SK-N-SH (cell line): ENCODE data around the gene HP1BP3. TPM values are rescaled to one million over a fixed set of nuclear protein-coding genes. Genes with fewer than 3 reads are reported as not detected.

Source experiments
- CTCF ChIA-PET: fragments of 300-600, 350-600 bp; formaldehyde crosslinking; extraction: SDS; loops from one replicate; lab custom pipeline; 2021; lab: Yijun Ruan, JAX
- POLR2A ChIA-PET: fragments of 350-600 bp; sonication (Branson Sonifier 250); formaldehyde crosslinking; extraction: SDS; loops from one replicate; lab custom pipeline; 2020; ENCODE audit warnings: antibody characterized with exemption, inconsistent platforms; lab: Yijun Ruan, JAX
- DNase-seq: peaks from one replicate; pipeline ENCODE4 v3.0.0; 2012
- H2AFZ ChIP-seq: fragments of 200-600 bp; sonication (generic); 2 replicates; pipeline ENCODE4 v1.8.1; 2016; ENCODE audit warnings: antibody characterized with exemption, mild to moderate bottlenecking, low read depth
- H3F3A ChIP-seq: fragments of 200-600 bp; sonication (generic); replicated peaks from 2 replicates; pipeline ENCODE3; 2016; ENCODE audit warnings: antibody characterized with exemption, mild to moderate bottlenecking; ENCODE audit not compliant: insufficient read depth
- H3K27ac ChIP-seq, 2 experiments: fragments of 200-500 bp in 1 of 2; fragments of 200-600 bp in 1 of 2; sonication (Bioruptor generic) in 1 of 2; sonication (generic), shearing (Covaris generic) in 1 of 2; 2 replicates each; pipeline versions ENCODE4 v1.5.1 to v1.6.1; 2014 to 2016; ENCODE audit warnings: low read depth in 2 of 2, inconsistent platforms in 1 of 2, low read length in 1 of 2, mild to moderate bottlenecking in 1 of 2, mixed read lengths in 1 of 2
- H3K27me3 ChIP-seq: fragments of 200-600 bp; sonication (generic), shearing (Covaris generic); 2 replicates; pipeline ENCODE4 v1.6.1; 2016; ENCODE audit warnings: mixed run types; ENCODE audit not compliant: insufficient read depth
- H3K36me3 ChIP-seq, 2 experiments: fragments of 200-500 bp in 1 of 2; fragments of 200-600 bp in 1 of 2; sonication (Bioruptor generic) in 1 of 2; sonication (generic) in 1 of 2; replicated peaks in 1 of 2; 2 replicates each; pipeline versions ENCODE3 to v1.5.1; 2014 to 2016; ENCODE audit warnings: low read length in 1 of 2, mild to moderate bottlenecking in 1 of 2; ENCODE audit not compliant: insufficient read depth in 2 of 2, control insufficient read depth in 1 of 2
- H3K4me1 ChIP-seq, 2 experiments: fragments of 200-500 bp in 1 of 2; fragments of 200-600 bp in 1 of 2; sonication (Bioruptor generic) in 1 of 2; sonication (generic), shearing (Covaris generic) in 1 of 2; 2 replicates each; pipeline versions ENCODE4 v1.5.1 to v1.6.1; 2014 to 2016; ENCODE audit warnings: low read depth in 1 of 2, low read length in 1 of 2, mixed run types in 1 of 2; ENCODE audit not compliant: insufficient read depth in 2 of 2, control insufficient read depth in 1 of 2
- H3K4me2 ChIP-seq: fragments of 200-600 bp; sonication (generic), shearing (Covaris generic); 2 replicates; pipeline ENCODE4 v1.6.1; 2017; ENCODE audit warnings: mixed run types
- H3K4me3 ChIP-seq, 2 experiments: fragments of 200-500 bp in 1 of 2; fragments of 200-600 bp in 1 of 2; sonication (Bioruptor generic) in 1 of 2; sonication (generic), shearing (Covaris generic) in 1 of 2; 2 replicates each; pipeline versions ENCODE4 v1.5.1 to v1.8.1; 2014 to 2016; ENCODE audit warnings: low read depth in 2 of 2, inconsistent platforms in 1 of 2, low read length in 1 of 2, mild to moderate bottlenecking in 1 of 2, mixed read lengths in 1 of 2, moderate library complexity in 1 of 2
- H3K79me2 ChIP-seq: fragments of 200-600 bp; sonication (generic); 2 replicates; pipeline ENCODE4 v1.8.1; 2017; ENCODE audit warnings: mild to moderate bottlenecking; ENCODE audit not compliant: insufficient read depth
- H3K9ac ChIP-seq: fragments of 200-600 bp; sonication (generic); 2 replicates; pipeline ENCODE4 v1.6.1; 2017; ENCODE audit warnings: mixed run types
- H3K9me2 ChIP-seq: fragments of 200-600 bp; sonication (generic); 2 replicates; pipeline ENCODE4 v1.6.1; 2017; ENCODE audit warnings: mixed run types
- H3K9me3 ChIP-seq: fragments of 200-600 bp; sonication (generic); 2 replicates; pipeline ENCODE4 v1.6.1; 2017; ENCODE audit warnings: mixed run types, mild to moderate bottlenecking, moderate library complexity
- H4K20me1 ChIP-seq: fragments of 200-600 bp; sonication (generic); 2 replicates; pipeline ENCODE4 v1.6.1; 2017; ENCODE audit warnings: mild to moderate bottlenecking, mixed run types; ENCODE audit not compliant: insufficient read depth
- CHD2 ChIP-seq: fragments of 150-350 bp; IDR thresholded peaks from 2 replicates; pipeline ENCODE4 v1.6.1; 2018; ENCODE audit warnings: low read length; ENCODE audit not compliant: partially characterized antibody
- ELF1 ChIP-seq: IDR thresholded peaks from 2 replicates; pipeline ENCODE4 v1.4.0; 2012
- EZH2phosphoT487 ChIP-seq: fragments of 200-600 bp; sonication (generic); IDR thresholded peaks from 2 replicates; pipeline ENCODE4 v1.6.1; 2017; ENCODE audit warnings: low read depth, mixed run types, mild to moderate bottlenecking, antibody characterized with exemption, moderate library complexity, borderline replicate concordance
- FOSL2 ChIP-seq: IDR thresholded peaks from 2 replicates; pipeline ENCODE4 v1.4.0; 2012; ENCODE audit warnings: low read depth, mild to moderate bottlenecking, moderate library complexity, borderline replicate concordance
- GATA2 ChIP-seq: sonication (generic); formaldehyde crosslinking; IDR thresholded peaks from 2 replicates; pipeline ENCODE4 v1.5.0; 2020; ENCODE audit warnings: mild to moderate bottlenecking, missing genetic modification reagents
- JUND ChIP-seq: IDR thresholded peaks from 2 replicates; pipeline ENCODE4 v1.4.0; 2012
- NFIC ChIP-seq: IDR thresholded peaks from 2 replicates; pipeline ENCODE4 v1.4.0; 2012; ENCODE audit warnings: borderline replicate concordance
- RCOR1 ChIP-seq: fragments of 150-350 bp; IDR thresholded peaks from 2 replicates; pipeline ENCODE4 v1.6.1; 2017; ENCODE audit warnings: antibody characterized with exemption, low read length
- RXRA ChIP-seq: IDR thresholded peaks from 2 replicates; pipeline ENCODE4 v1.4.0; 2012; ENCODE audit warnings: low read depth, mild to moderate bottlenecking, borderline replicate concordance
- TEAD4 ChIP-seq: IDR thresholded peaks from 2 replicates; pipeline ENCODE4 v1.4.0; 2012; ENCODE audit warnings: mild to moderate bottlenecking, borderline replicate concordance; ENCODE audit not compliant: insufficient read depth
- ZBTB33 ChIP-seq: IDR thresholded peaks from 2 replicates; pipeline ENCODE4 v1.4.0; 2012; ENCODE audit warnings: low read depth, borderline replicate concordance
- WGBS: methylation state at CpG from one replicate; pipeline ENCODE4 v1.1.6; 2017; ENCODE audit warnings: low lambda C conversion rate; 5-methylcytosine and 5-hydroxymethylcytosine counted together
- polyA plus RNA-seq, 3 experiments: library from polyadenylated mRNA; depleted of rRNA; stranded (reverse); fragments of >200 nt; gene quantifications; 2 replicates each; pipeline ENCODE4 v1.2.3, GENCODE V29; 2012

The HP1BP3 gene
- polyA plus RNA-seq, 1 of the 3 experiments (the other 2 are of a cell fraction) = 236 TPM

DNA sequence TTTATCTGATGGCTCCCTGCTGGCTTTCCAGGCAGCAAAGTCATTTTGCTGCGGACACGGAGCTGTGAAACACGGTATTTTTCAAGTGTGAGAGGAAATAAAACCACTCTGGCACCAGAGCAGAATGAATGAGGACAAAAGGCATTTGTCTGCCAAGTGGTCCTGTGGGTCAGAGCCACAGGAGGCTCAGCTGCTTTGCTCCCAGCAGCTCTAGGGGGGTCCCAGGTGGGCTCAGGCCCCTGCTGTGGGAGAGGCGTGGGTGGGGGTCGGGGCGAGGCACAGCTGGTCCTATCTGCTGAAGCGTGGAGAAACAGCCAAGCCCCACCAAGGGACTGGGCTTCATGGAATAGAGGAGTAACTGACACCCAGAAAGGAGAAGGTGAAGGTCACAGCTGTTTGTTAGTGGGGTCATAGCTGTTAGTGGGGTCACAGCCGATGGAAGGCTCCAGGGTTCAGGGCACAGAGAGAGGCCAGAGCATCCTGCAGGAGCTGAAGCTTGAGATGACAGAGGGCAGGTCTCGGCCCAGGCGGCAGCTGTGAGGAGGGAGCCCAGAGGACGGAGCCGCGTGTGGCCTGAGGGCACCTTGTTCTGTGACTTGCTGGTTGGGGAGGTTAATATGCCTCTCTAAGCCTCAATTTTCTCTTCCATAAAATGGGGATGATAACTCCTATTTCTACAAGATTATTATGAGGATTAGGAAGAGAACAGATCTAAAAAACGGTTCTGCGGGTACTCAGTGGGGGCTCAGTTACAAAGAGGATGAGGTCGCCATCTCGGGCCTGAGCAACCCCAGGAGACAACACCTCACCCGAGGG is 76.4 kb downstream of the HP1BP3 start:
- no peak for DNase-seq
- Histone ChIP-seq H3K27ac (no peak overlapping the region), H4K20me1 (no peaks in the 10 kb centered on the region), H3K4me1 (peaks cover 0 to 7% of the 10 kb centered on the region in 2 experiments; a peak in 1 of 4 replicates), H3K27me3 (no peaks in the 10 kb centered on the region), H3K4me3 (no peak overlapping the region), H3K4me2 (no peak overlapping the region), H3K79me2 (no peaks in the 10 kb centered on the region), H3K9me3 (no peaks in the 10 kb centered on the region), H3F3A (peaks cover 4% of the 10 kb centered on the region), H3K36me3 (no peaks in the 10 kb centered on the region), H3K9me2 (no peaks in the 10 kb centered on the region), H2AFZ (no peak overlapping the region), H3K9ac (no peak overlapping the region)
- WGBS = 87% methylated on average over 18 of the region's 18 CpGs
- POLR2A ChIA-PET = interaction anchor here (0.6 kb wide), 1 partner anchor 55 kb away, joined by 3 read pairs; no protein-coding TSS in a partner anchor
- CTCF ChIA-PET = interaction anchor here (0.7 to 2.1 kb wide), 5 partner anchors 11 to 502 kb away, joined by 3 to 7 read pairs (median 3); no protein-coding TSS in a partner anchor
- TF ChIP-seq EZH2phosphoT487 = no peak
- TF ChIP-seq FOSL2 = no peak
- TF ChIP-seq GATA2 (CRISPR knock-in tag) = no peak
- no peak for TF ChIP-seq RCOR1
- no peak for TF ChIP-seq ZBTB33
- no peak for TF ChIP-seq NFIC

DNA sequence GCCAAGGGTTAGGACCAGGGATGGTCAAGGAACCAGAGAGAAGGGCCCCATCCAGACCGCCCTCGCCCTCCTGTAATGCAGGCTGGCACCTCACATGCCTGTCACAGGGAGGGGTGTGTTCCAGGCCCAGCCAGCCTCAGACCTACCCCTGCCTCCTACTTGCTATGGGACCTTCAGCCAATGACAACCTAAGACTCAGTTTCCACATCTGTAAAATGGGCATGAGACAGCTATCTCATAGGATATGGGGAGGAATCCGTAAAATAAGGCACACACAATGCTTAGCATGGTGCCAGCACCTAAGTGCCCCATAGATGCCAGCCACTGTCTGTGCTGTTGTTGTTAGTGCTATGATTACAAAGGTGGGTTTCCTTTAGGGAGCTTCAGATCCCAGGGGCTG is 77.2 kb downstream of the HP1BP3 start:
- peaks cover 0 to 7% of the 10 kb centered on the region in 2 experiments; a peak in 1 of 4 replicates for H3K4me1 ChIP-seq
- POLR2A ChIA-PET = interaction anchor here (0.6 kb wide), 1 partner anchor 55 kb away, joined by 3 read pairs; no protein-coding TSS in a partner anchor
- H2AFZ ChIP-seq = no peak overlapping the region
- no peaks in the 10 kb centered on the region for H3K9me2 ChIP-seq
- no peaks in the 10 kb centered on the region for H3K9me3 ChIP-seq
- CTCF ChIA-PET = interaction anchor here (0.8 to 2.1 kb wide), 2 partner anchors 13 to 486 kb away, joined by 4 to 7 read pairs; no protein-coding TSS in a partner anchor
- TF ChIP-seq CHD2 = no peak
- TF ChIP-seq RXRA = no peak
- no peak for TF ChIP-seq GATA2 (CRISPR knock-in tag)
- TF ChIP-seq TEAD4 = no peak
- TF ChIP-seq ELF1 = no peak
- no peak for TF ChIP-seq JUND
- no peak overlapping the region for H3K4me2 ChIP-seq
- no peak overlapping the region for H3K4me3 ChIP-seq
- H4K20me1 ChIP-seq = no peaks in the 10 kb centered on the region
- WGBS = 93% methylated on average over 3 of the region's 3 CpGs
- H3F3A ChIP-seq = peaks cover 4% of the 10 kb centered on the region
- H3K79me2 ChIP-seq = no peaks in the 10 kb centered on the region
- DNase-seq = no peak
- H3K27me3 ChIP-seq = no peaks in the 10 kb centered on the region
- no peaks in the 10 kb centered on the region for H3K36me3 ChIP-seq
- no peak overlapping the region for H3K9ac ChIP-seq
- H3K27ac ChIP-seq = no peak overlapping the region
